Panc1 (cell line): Measurements from ENCODE around the gene SLC6A7. TPM values are rescaled to one million over a fixed set of nuclear protein-coding genes. Genes with fewer than 3 reads are reported as not detected.

Experiments
- ATAC-seq: fragments of 200-7000 bp; cut with Tn5 transposase; 2 replicates; pipeline ENCODE4 v1.9.1; 2020; ENCODE audit warnings: mild to moderate bottlenecking, moderate library complexity
- BruUV-seq: library from RNA; stranded (reverse); fragments of 400-500 nt; replicated peaks from 2 replicates; lab custom pipeline; 2021; lab: Mats Ljungman, UMichigan
- CTCF ChIA-PET: fragments of 300-600 bp; sonication (Branson Sonifier 250); formaldehyde crosslinking; loops from one replicate; lab custom pipeline; 2022; ENCODE audit warnings: antibody characterized with exemption; lab: Charles Lee
- POLR2A ChIA-PET: fragments of 300-600 bp; sonication (Branson Sonifier 250); formaldehyde crosslinking; loops from one replicate; lab custom pipeline; 2022; ENCODE audit warnings: antibody characterized with exemption; lab: Charles Lee
- DNase-seq: peaks from one replicate; pipeline ENCODE4 v3.0.0-alpha.2; 2010; ENCODE audit warnings: low read depth, low spot score
- H3K27ac ChIP-seq: 2 replicates; pipeline ENCODE4 v1.5.1; 2011; ENCODE audit warnings: mild to moderate bottlenecking, low read length, inconsistent platforms
- H3K27me3 ChIP-seq: fragments of 200-500 bp; sonication (Bioruptor generic); 2 replicates; pipeline ENCODE4 v1.6.0; 2014; ENCODE audit warnings: low read length, inconsistent platforms; ENCODE audit not compliant: control insufficient read depth, insufficient read depth
- H3K36me3 ChIP-seq: fragments of 200-500 bp; sonication (Bioruptor generic); 2 replicates; pipeline ENCODE4 v1.5.1; 2014; ENCODE audit warnings: inconsistent platforms, mild to moderate bottlenecking, low read length, moderate library complexity; ENCODE audit not compliant: control insufficient read depth, insufficient read depth
- H3K4me1 ChIP-seq: 2 replicates; pipeline ENCODE4 v1.5.1; 2011; ENCODE audit warnings: inconsistent platforms, mild to moderate bottlenecking, low read length, moderate library complexity; ENCODE audit not compliant: control insufficient read depth, insufficient read depth
- H3K4me3 ChIP-seq, 2 experiments: 2 replicates each; pipeline ENCODE4 v1.5.1; 2011 to 2012; ENCODE audit warnings: low read depth in 2 of 2, low read length in 2 of 2, mild to moderate bottlenecking in 2 of 2, inconsistent platforms in 1 of 2, moderate library complexity in 1 of 2
- H3K9me3 ChIP-seq: fragments of 200-500 bp; sonication (Bioruptor generic); 2 replicates; pipeline ENCODE4 v1.5.1; 2014; ENCODE audit warnings: low read depth, mild to moderate bottlenecking, inconsistent platforms, low read length, moderate library complexity; ENCODE audit not compliant: control insufficient read depth, insufficient read depth
- CTCF ChIP-seq: fragments of 450-650 bp; IDR thresholded peaks from 2 replicates; pipeline ENCODE4 v1.5.1; 2017; ENCODE audit warnings: mild to moderate bottlenecking
- POLR2AphosphoS5 ChIP-seq: IDR thresholded peaks from 2 replicates; pipeline ENCODE4 v1.6.1; 2012; ENCODE audit warnings: mild to moderate bottlenecking, low read depth, low read length, moderate library complexity
- REST ChIP-seq, 2 experiments: IDR thresholded peaks; 2 replicates each; pipeline ENCODE4 v1.6.1; 2011 to 2012; ENCODE audit warnings: low read depth in 2 of 2, control low read depth in 1 of 2, low read length in 1 of 2, mild to moderate bottlenecking in 1 of 2, moderate library complexity in 1 of 2; ENCODE audit not compliant: insufficient read depth in 1 of 2
- SIN3A ChIP-seq: IDR thresholded peaks from 2 replicates; pipeline ENCODE4 v1.6.1; 2012; ENCODE audit warnings: low read depth, mild to moderate bottlenecking, low read length, moderate library complexity, borderline replicate concordance; ENCODE audit not compliant: insufficient read depth
- TCF7L2 ChIP-seq: IDR thresholded peaks from 2 replicates; pipeline ENCODE4 v1.6.1; 2011; ENCODE audit warnings: mild to moderate bottlenecking, low read depth, low read length, inconsistent platforms
- in situ Hi-C: cut with HindIII; loops from 2 replicates; pipeline ENCODE4 v1.10.0; 2016; ENCODE audit warnings: low sequenced_read_pairs, low pct_unique_long_range_greater_than_20kb
- intact Hi-C: fragments of 100-400 bp; cut with micrococcal nuclease; formaldehyde crosslinking; loops from one replicate; pipeline ENCODE4 v1.10.0; 2022; ENCODE audit not compliant: unreplicated experiment
- total RNA-seq: library from RNA; stranded (reverse); gene quantifications from one replicate; pipeline ENCODE4 v1.2.1, GENCODE V29; 2021; ENCODE audit not compliant: unreplicated experiment

The SLC6A7 gene
- total RNA-seq, 1 experiment from 2014 or later = not detected

GRCh38 chr5:150184990-150185912 lies 4.6 kb upstream of the SLC6A7 start:
- ATAC-seq (no peak), DNase-seq (no peak)
- ChIA-PET CTCF (no interaction called here), POLR2A (no interaction called here)
- Histone ChIP-seq H3K9me3 (no peaks in the 10 kb centered on the region), H3K27ac (no peak overlapping the region), H3K27me3 (peaks cover 9% of the 10 kb centered on the region), H3K4me1 (no peaks in the 10 kb centered on the region), H3K36me3 (no peaks in the 10 kb centered on the region), H3K4me3 (no peak overlapping the region)
- BruUV-seq = no TSS peak
- TF ChIP-seq POLR2AphosphoS5 (no peak), TCF7L2 (no peak), REST (IDR thresholded peaks at IDR 0.05; ENCODE audit: insufficient read depth in 1 of 2, low read depth in 2 of 2, low read length in 1 of 2) (no peak), SIN3A (no peak), CTCF (no peak)
- in situ Hi-C loops (no loop called here), intact Hi-C loops (no loop called here)

- CTCF ChIA-PET = no interaction called here
- DNase-seq (no peak), ATAC-seq (no peak)
- no peak for TF ChIP-seq SIN3A
- TF ChIP-seq TCF7L2 = no peak
- TF ChIP-seq POLR2AphosphoS5 = no peak
- no peak for TF ChIP-seq REST (IDR thresholded peaks at IDR 0.05; ENCODE audit: insufficient read depth in 1 of 2, low read depth in 2 of 2, low read length in 1 of 2)
- no peak for TF ChIP-seq CTCF
- Histone ChIP-seq H3K36me3 (no peaks in the 10 kb centered on the region), H3K4me3 (no peak overlapping the region), H3K27me3 (peaks cover 9% of the 10 kb centered on the region), H3K27ac (no peak overlapping the region), H3K4me1 (no peaks in the 10 kb centered on the region), H3K9me3 (no peaks in the 10 kb centered on the region)
- intact Hi-C loops (no loop called here), in situ Hi-C loops (no loop called here)
- no TSS peak for BruUV-seq
- POLR2A ChIA-PET = interaction anchor here (0.6 kb wide), 1 partner anchor 12 kb away, joined by 4 read pairs; no protein-coding TSS in a partner anchor
Measured at GRCh38 chr5:150186137-150186536, 3.7 kb upstream of the SLC6A7 start.
